WTC11 (cell line): ENCODE measurements around the gene TARDBP.

Source experiments
- ARID4B ChIP-seq: sonication (generic); formaldehyde crosslinking; IDR thresholded peaks from 2 replicates; pipeline ENCODE4 v1.8.0; 2023; ENCODE audit warnings: missing genetic modification reagents, mild to moderate bottlenecking, borderline replicate concordance
- ESRRA ChIP-seq: sonication (generic); formaldehyde crosslinking; IDR thresholded peaks from 2 replicates; pipeline ENCODE4 v1.8.1; 2022; ENCODE audit warnings: mild to moderate bottlenecking, missing genetic modification reagents, borderline replicate concordance
- MAX ChIP-seq: sonication (generic); formaldehyde crosslinking; IDR thresholded peaks from 2 replicates; pipeline ENCODE4 v1.8.0; 2022; ENCODE audit warnings: mild to moderate bottlenecking, missing genetic modification reagents
- NFYB ChIP-seq: sonication (generic); formaldehyde crosslinking; conservative IDR thresholded peaks from 2 replicates; pipeline ENCODE4 v1.8.0; 2022; ENCODE audit warnings: low read depth, missing genetic modification reagents
- SP1 ChIP-seq: sonication (generic); formaldehyde crosslinking; conservative IDR thresholded peaks from 2 replicates; pipeline ENCODE4 v1.8.1; 2022; ENCODE audit warnings: missing genetic modification reagents
- TEAD1 ChIP-seq: sonication (generic); formaldehyde crosslinking; IDR thresholded peaks from 2 replicates; pipeline ENCODE4 v1.8.0; 2022; ENCODE audit warnings: mild to moderate bottlenecking, missing genetic modification reagents
- TEAD4 ChIP-seq: sonication (generic); formaldehyde crosslinking; IDR thresholded peaks from 2 replicates; pipeline ENCODE4 v1.8.0; 2022; ENCODE audit warnings: mild to moderate bottlenecking, missing genetic modification reagents
- USF2 ChIP-seq: sonication (generic); formaldehyde crosslinking; IDR thresholded peaks from 2 replicates; pipeline ENCODE4 v1.8.1; 2023; ENCODE audit warnings: mild to moderate bottlenecking, missing genetic modification reagents, moderate library complexity
- ZNF263 ChIP-seq: sonication (generic); formaldehyde crosslinking; IDR thresholded peaks from 2 replicates; pipeline ENCODE4 v1.8.1; 2022; ENCODE audit warnings: low read depth, mild to moderate bottlenecking, moderate library complexity, missing genetic modification reagents
- TF ChIP-seq, protein P1 (sequence below): fragments of 200-600 bp; IDR thresholded peaks from 2 replicates; pipeline ENCODE4 v1.8.0; 2022; ENCODE audit warnings: antibody characterized with exemption
- TF ChIP-seq, protein P2 (sequence below): sonication (generic); formaldehyde crosslinking; IDR thresholded peaks from 2 replicates; pipeline ENCODE4 v1.8.0; 2023; ENCODE audit warnings: missing genetic modification reagents

DNA sequence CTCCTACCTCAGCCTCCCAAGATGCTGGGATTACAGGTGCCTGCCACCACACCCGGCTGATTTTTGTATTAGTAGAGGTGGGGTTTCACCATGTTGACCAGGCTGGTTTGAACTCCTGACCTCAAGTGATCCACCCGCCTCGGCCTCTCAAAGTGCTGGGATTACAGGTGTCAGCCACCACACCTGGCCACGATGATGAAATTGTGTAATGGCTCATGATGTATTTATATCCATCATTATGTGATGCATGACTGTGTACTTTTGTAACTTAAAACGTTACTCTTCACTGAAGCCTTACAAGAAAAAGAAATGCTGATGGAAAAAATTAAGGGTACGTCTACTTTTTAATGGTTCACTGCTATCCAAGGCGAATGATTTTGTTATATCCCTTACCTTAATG is 7.5 kb downstream of the TARDBP start:
- TF ChIP-seq, protein P1, sequence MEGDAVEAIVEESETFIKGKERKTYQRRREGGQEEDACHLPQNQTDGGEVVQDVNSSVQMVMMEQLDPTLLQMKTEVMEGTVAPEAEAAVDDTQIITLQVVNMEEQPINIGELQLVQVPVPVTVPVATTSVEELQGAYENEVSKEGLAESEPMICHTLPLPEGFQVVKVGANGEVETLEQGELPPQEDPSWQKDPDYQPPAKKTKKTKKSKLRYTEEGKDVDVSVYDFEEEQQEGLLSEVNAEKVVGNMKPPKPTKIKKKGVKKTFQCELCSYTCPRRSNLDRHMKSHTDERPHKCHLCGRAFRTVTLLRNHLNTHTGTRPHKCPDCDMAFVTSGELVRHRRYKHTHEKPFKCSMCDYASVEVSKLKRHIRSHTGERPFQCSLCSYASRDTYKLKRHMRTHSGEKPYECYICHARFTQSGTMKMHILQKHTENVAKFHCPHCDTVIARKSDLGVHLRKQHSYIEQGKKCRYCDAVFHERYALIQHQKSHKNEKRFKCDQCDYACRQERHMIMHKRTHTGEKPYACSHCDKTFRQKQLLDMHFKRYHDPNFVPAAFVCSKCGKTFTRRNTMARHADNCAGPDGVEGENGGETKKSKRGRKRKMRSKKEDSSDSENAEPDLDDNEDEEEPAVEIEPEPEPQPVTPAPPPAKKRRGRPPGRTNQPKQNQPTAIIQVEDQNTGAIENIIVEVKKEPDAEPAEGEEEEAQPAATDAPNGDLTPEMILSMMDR = no peak
- TF ChIP-seq TEAD4 (CRISPR knock-in tag) (no peak), ESRRA (CRISPR knock-in tag) (no peak), USF2 (no peak), MAX (CRISPR knock-in tag) (no peak), NFYB (CRISPR knock-in tag) (no peak), TEAD1 (CRISPR knock-in tag) (no peak), SP1 (CRISPR knock-in tag) (no peak), ARID4B (no peak), ZNF263 (CRISPR knock-in tag) (no peak)
- TF ChIP-seq, protein P2, sequence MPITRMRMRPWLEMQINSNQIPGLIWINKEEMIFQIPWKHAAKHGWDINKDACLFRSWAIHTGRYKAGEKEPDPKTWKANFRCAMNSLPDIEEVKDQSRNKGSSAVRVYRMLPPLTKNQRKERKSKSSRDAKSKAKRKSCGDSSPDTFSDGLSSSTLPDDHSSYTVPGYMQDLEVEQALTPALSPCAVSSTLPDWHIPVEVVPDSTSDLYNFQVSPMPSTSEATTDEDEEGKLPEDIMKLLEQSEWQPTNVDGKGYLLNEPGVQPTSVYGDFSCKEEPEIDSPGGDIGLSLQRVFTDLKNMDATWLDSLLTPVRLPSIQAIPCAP (CRISPR knock-in tag) = no peak
